SK-N-SH (cell line): ENCODE data around the gene SOBP. TPM values are rescaled to one million over a fixed set of nuclear protein-coding genes. Genes with fewer than 3 reads are reported as not detected.

Source experiments
- CTCF ChIA-PET: fragments of 300-600, 350-600 bp; formaldehyde crosslinking; extraction: SDS; loops from one replicate; lab custom pipeline; 2021; lab: Yijun Ruan, JAX
- POLR2A ChIA-PET: fragments of 350-600 bp; sonication (Branson Sonifier 250); formaldehyde crosslinking; extraction: SDS; loops from one replicate; lab custom pipeline; 2020; ENCODE audit warnings: antibody characterized with exemption, inconsistent platforms; lab: Yijun Ruan, JAX
- DNase-seq: peaks from one replicate; pipeline ENCODE4 v3.0.0; 2012
- H2AFZ ChIP-seq: fragments of 200-600 bp; sonication (generic); 2 replicates; pipeline ENCODE4 v1.8.1; 2016; ENCODE audit warnings: antibody characterized with exemption, mild to moderate bottlenecking, low read depth
- H3F3A ChIP-seq: fragments of 200-600 bp; sonication (generic); replicated peaks from 2 replicates; pipeline ENCODE3; 2016; ENCODE audit warnings: antibody characterized with exemption, mild to moderate bottlenecking; ENCODE audit not compliant: insufficient read depth
- H3K27ac ChIP-seq, 2 experiments: fragments of 200-500 bp in 1 of 2; fragments of 200-600 bp in 1 of 2; sonication (Bioruptor generic) in 1 of 2; sonication (generic), shearing (Covaris generic) in 1 of 2; 2 replicates each; pipeline versions ENCODE4 v1.5.1 to v1.6.1; 2014 to 2016; ENCODE audit warnings: low read depth in 2 of 2, inconsistent platforms in 1 of 2, low read length in 1 of 2, mild to moderate bottlenecking in 1 of 2, mixed read lengths in 1 of 2
- H3K27me3 ChIP-seq: fragments of 200-600 bp; sonication (generic), shearing (Covaris generic); 2 replicates; pipeline ENCODE4 v1.6.1; 2016; ENCODE audit warnings: mixed run types; ENCODE audit not compliant: insufficient read depth
- H3K36me3 ChIP-seq, 2 experiments: fragments of 200-500 bp in 1 of 2; fragments of 200-600 bp in 1 of 2; sonication (Bioruptor generic) in 1 of 2; sonication (generic) in 1 of 2; replicated peaks in 1 of 2; 2 replicates each; pipeline versions ENCODE3 to v1.5.1; 2014 to 2016; ENCODE audit warnings: low read length in 1 of 2, mild to moderate bottlenecking in 1 of 2; ENCODE audit not compliant: insufficient read depth in 2 of 2, control insufficient read depth in 1 of 2
- H3K4me1 ChIP-seq, 2 experiments: fragments of 200-500 bp in 1 of 2; fragments of 200-600 bp in 1 of 2; sonication (Bioruptor generic) in 1 of 2; sonication (generic), shearing (Covaris generic) in 1 of 2; 2 replicates each; pipeline versions ENCODE4 v1.5.1 to v1.6.1; 2014 to 2016; ENCODE audit warnings: low read depth in 1 of 2, low read length in 1 of 2, mixed run types in 1 of 2; ENCODE audit not compliant: insufficient read depth in 2 of 2, control insufficient read depth in 1 of 2
- H3K4me2 ChIP-seq: fragments of 200-600 bp; sonication (generic), shearing (Covaris generic); 2 replicates; pipeline ENCODE4 v1.6.1; 2017; ENCODE audit warnings: mixed run types
- H3K4me3 ChIP-seq, 2 experiments: fragments of 200-500 bp in 1 of 2; fragments of 200-600 bp in 1 of 2; sonication (Bioruptor generic) in 1 of 2; sonication (generic), shearing (Covaris generic) in 1 of 2; 2 replicates each; pipeline versions ENCODE4 v1.5.1 to v1.8.1; 2014 to 2016; ENCODE audit warnings: low read depth in 2 of 2, inconsistent platforms in 1 of 2, low read length in 1 of 2, mild to moderate bottlenecking in 1 of 2, mixed read lengths in 1 of 2, moderate library complexity in 1 of 2
- H3K79me2 ChIP-seq: fragments of 200-600 bp; sonication (generic); 2 replicates; pipeline ENCODE4 v1.8.1; 2017; ENCODE audit warnings: mild to moderate bottlenecking; ENCODE audit not compliant: insufficient read depth
- H3K9ac ChIP-seq: fragments of 200-600 bp; sonication (generic); 2 replicates; pipeline ENCODE4 v1.6.1; 2017; ENCODE audit warnings: mixed run types
- H3K9me2 ChIP-seq: fragments of 200-600 bp; sonication (generic); 2 replicates; pipeline ENCODE4 v1.6.1; 2017; ENCODE audit warnings: mixed run types
- H3K9me3 ChIP-seq: fragments of 200-600 bp; sonication (generic); 2 replicates; pipeline ENCODE4 v1.6.1; 2017; ENCODE audit warnings: mixed run types, mild to moderate bottlenecking, moderate library complexity
- H4K20me1 ChIP-seq: fragments of 200-600 bp; sonication (generic); 2 replicates; pipeline ENCODE4 v1.6.1; 2017; ENCODE audit warnings: mild to moderate bottlenecking, mixed run types; ENCODE audit not compliant: insufficient read depth
- CHD2 ChIP-seq: fragments of 150-350 bp; IDR thresholded peaks from 2 replicates; pipeline ENCODE4 v1.6.1; 2018; ENCODE audit warnings: low read length; ENCODE audit not compliant: partially characterized antibody
- FOXM1 ChIP-seq: IDR thresholded peaks from 2 replicates; pipeline ENCODE4 v1.4.0; 2012; ENCODE audit warnings: low read depth, mild to moderate bottlenecking
- JUND ChIP-seq: IDR thresholded peaks from 2 replicates; pipeline ENCODE4 v1.4.0; 2012
- MXI1 ChIP-seq: IDR thresholded peaks from 2 replicates; pipeline ENCODE4 v1.6.1; 2012; ENCODE audit warnings: mild to moderate bottlenecking, low read depth, low read length, improper control_type of control experiment
- NFIC ChIP-seq: IDR thresholded peaks from 2 replicates; pipeline ENCODE4 v1.4.0; 2012; ENCODE audit warnings: borderline replicate concordance
- POLR2AphosphoS5 ChIP-seq: IDR thresholded peaks from 2 replicates; pipeline ENCODE4 v1.6.1; 2012; ENCODE audit warnings: low read depth, low read length
- REST ChIP-seq: IDR thresholded peaks from 2 replicates; pipeline ENCODE4 v1.6.1; 2012; ENCODE audit warnings: mild to moderate bottlenecking, low read depth, low read length, moderate library complexity
- RFX5 ChIP-seq: IDR thresholded peaks from 2 replicates; pipeline ENCODE4 v1.6.1; 2012; ENCODE audit warnings: mild to moderate bottlenecking, improper control_type of control experiment, low read length
- RXRA ChIP-seq: IDR thresholded peaks from 2 replicates; pipeline ENCODE4 v1.4.0; 2012; ENCODE audit warnings: low read depth, mild to moderate bottlenecking, borderline replicate concordance
- SMC3 ChIP-seq: IDR thresholded peaks from 2 replicates; pipeline ENCODE4 v1.6.1; 2012; ENCODE audit warnings: low read depth, low read length, improper control_type of control experiment
- TAF1 ChIP-seq: IDR thresholded peaks from 2 replicates; pipeline ENCODE4 v1.6.1; 2012; ENCODE audit warnings: low read depth, mild to moderate bottlenecking, low read length, moderate library complexity, borderline replicate concordance
- TCF12 ChIP-seq: IDR thresholded peaks from 2 replicates; pipeline ENCODE4 v1.4.0; 2012
- USF2 ChIP-seq: fragments of 150-350 bp; IDR thresholded peaks from 2 replicates; pipeline ENCODE4 v1.6.1; 2017; ENCODE audit warnings: antibody characterized with exemption, low read length, low read depth, borderline replicate concordance
- YY1 ChIP-seq: IDR thresholded peaks from 2 replicates; pipeline ENCODE4 v1.4.0; 2012; ENCODE audit warnings: low read depth, mild to moderate bottlenecking
- WGBS: methylation state at CpG from one replicate; pipeline ENCODE4 v1.1.6; 2017; ENCODE audit warnings: low lambda C conversion rate; 5-methylcytosine and 5-hydroxymethylcytosine counted together
- polyA plus RNA-seq, 3 experiments: library from polyadenylated mRNA; depleted of rRNA; stranded (reverse); fragments of >200 nt; gene quantifications; 2 replicates each; pipeline ENCODE4 v1.2.3, GENCODE V29; 2012
- TF ChIP-seq, protein P1 (sequence below): IDR thresholded peaks from 2 replicates; pipeline ENCODE4 v1.4.0; 2012; ENCODE audit warnings: low read depth, borderline replicate concordance

The SOBP gene
- polyA plus RNA-seq, 1 of the 3 experiments (the other 2 are of a cell fraction) = 0.61 TPM

GRCh38 chr6:107606407-107606806, 116.5 kb downstream of the SOBP start:
- 92% methylated on average over 4 of the region's 4 CpGs for WGBS
- ChIA-PET POLR2A (no interaction called here), CTCF (interaction anchor here (1.7 kb wide), 1 partner anchor 49 kb away, joined by 7 read pairs; no protein-coding TSS in a partner anchor)
- no peak for TF ChIP-seq TAF1
- no peak for TF ChIP-seq FOXM1
- TF ChIP-seq, protein P1, sequence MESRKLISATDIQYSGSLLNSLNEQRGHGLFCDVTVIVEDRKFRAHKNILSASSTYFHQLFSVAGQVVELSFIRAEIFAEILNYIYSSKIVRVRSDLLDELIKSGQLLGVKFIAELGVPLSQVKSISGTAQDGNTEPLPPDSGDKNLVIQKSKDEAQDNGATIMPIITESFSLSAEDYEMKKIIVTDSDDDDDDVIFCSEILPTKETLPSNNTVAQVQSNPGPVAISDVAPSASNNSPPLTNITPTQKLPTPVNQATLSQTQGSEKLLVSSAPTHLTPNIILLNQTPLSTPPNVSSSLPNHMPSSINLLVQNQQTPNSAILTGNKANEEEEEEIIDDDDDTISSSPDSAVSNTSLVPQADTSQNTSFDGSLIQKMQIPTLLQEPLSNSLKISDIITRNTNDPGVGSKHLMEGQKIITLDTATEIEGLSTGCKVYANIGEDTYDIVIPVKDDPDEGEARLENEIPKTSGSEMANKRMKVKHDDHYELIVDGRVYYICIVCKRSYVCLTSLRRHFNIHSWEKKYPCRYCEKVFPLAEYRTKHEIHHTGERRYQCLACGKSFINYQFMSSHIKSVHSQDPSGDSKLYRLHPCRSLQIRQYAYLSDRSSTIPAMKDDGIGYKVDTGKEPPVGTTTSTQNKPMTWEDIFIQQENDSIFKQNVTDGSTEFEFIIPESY = no peak
- TF ChIP-seq MXI1 = no peak
- TF ChIP-seq USF2 = no peak
- no peak for TF ChIP-seq YY1
- TF ChIP-seq NFIC = no peak
- no peak for TF ChIP-seq RFX5
- no peak for TF ChIP-seq TCF12
- TF ChIP-seq SMC3 = no peak
- TF ChIP-seq RXRA = no peak
- no peak for TF ChIP-seq JUND
- no peak for TF ChIP-seq POLR2AphosphoS5
- no peak for TF ChIP-seq REST
- no peak for TF ChIP-seq CHD2
- Histone ChIP-seq H3K27ac (peak overlapping the region in 1 of 2 experiments; percentile 51; a peak in 1 of 4 replicates), H3K4me2 (no peak overlapping the region), H3K9me2 (no peaks in the 10 kb centered on the region), H3F3A (no peaks in the 10 kb centered on the region), H3K36me3 (no peaks in the 10 kb centered on the region), H3K27me3 (no peaks in the 10 kb centered on the region), H3K4me3 (no peak overlapping the region), H2AFZ (no peak overlapping the region), H4K20me1 (no peaks in the 10 kb centered on the region), H3K9ac (no peak overlapping the region), H3K9me3 (no peaks in the 10 kb centered on the region), H3K79me2 (no peaks in the 10 kb centered on the region), H3K4me1 (peaks cover 0 to 43% of the 10 kb centered on the region in 2 experiments; a peak in 1 of 4 replicates)
- no peak for DNase-seq
